Nephron progenitor cell (in vitro differentiated cells): Measurements from ENCODE around the gene ABLIM1.
A peak's percentile ranks its signal among the peaks of the same experiment; 100 is the strongest.

ENCODE experiments used
- DNase-seq: peaks from one replicate; pipeline ENCODE4 v3.0.0; 2021
- H3K27ac Mint-ChIP-seq: 2 replicates; pipeline ENCODE4 v1.8.0; 2021; ENCODE audit warnings: mild to moderate bottlenecking, moderate library complexity, mixed read lengths
- H3K27me3 Mint-ChIP-seq: 2 replicates; pipeline ENCODE4 v1.8.0; 2021; ENCODE audit warnings: mild to moderate bottlenecking, low read depth, mixed read lengths; ENCODE audit not compliant: poor library complexity
- H3K36me3 Mint-ChIP-seq: 2 replicates; pipeline ENCODE4 v1.8.0; 2021; ENCODE audit warnings: low read depth, mixed read lengths
- H3K4me1 Mint-ChIP-seq: 2 replicates; pipeline ENCODE4 v1.8.0; 2021; ENCODE audit warnings: mixed read lengths
- H3K4me3 Mint-ChIP-seq: 2 replicates; pipeline ENCODE4 v1.8.0; 2021; ENCODE audit warnings: mild to moderate bottlenecking, moderate library complexity, mixed read lengths
- H3K9me3 Mint-ChIP-seq: 2 replicates; pipeline ENCODE4 v1.8.0; 2021; ENCODE audit warnings: mild to moderate bottlenecking, moderate library complexity, mixed read lengths
- TF ChIP-seq, protein P1 (sequence below): fragments of 200-600 bp; sonication (generic); IDR thresholded peaks from 2 replicates; pipeline ENCODE4 v1.5.0; 2021; ENCODE audit warnings: antibody characterized with exemption

Gene ABLIM1

GRCh38 chr10:114511881-114512280 lies 146.2 kb downstream of the ABLIM1 start:
- Mint-ChIP-seq H3K4me1 (peaks cover 50% of the 10 kb centered on the region), H3K27me3 (no peaks in the 10 kb centered on the region), H3K9me3 (no peaks in the 10 kb centered on the region), H3K4me3 (no peak overlapping the region), H3K27ac (no peak overlapping the region), H3K36me3 (peaks cover 20% of the 10 kb centered on the region)
- TF ChIP-seq, protein P1, sequence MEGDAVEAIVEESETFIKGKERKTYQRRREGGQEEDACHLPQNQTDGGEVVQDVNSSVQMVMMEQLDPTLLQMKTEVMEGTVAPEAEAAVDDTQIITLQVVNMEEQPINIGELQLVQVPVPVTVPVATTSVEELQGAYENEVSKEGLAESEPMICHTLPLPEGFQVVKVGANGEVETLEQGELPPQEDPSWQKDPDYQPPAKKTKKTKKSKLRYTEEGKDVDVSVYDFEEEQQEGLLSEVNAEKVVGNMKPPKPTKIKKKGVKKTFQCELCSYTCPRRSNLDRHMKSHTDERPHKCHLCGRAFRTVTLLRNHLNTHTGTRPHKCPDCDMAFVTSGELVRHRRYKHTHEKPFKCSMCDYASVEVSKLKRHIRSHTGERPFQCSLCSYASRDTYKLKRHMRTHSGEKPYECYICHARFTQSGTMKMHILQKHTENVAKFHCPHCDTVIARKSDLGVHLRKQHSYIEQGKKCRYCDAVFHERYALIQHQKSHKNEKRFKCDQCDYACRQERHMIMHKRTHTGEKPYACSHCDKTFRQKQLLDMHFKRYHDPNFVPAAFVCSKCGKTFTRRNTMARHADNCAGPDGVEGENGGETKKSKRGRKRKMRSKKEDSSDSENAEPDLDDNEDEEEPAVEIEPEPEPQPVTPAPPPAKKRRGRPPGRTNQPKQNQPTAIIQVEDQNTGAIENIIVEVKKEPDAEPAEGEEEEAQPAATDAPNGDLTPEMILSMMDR, result no peak
- DNase-seq, result no peak

GRCh38 chr10:114508376-114508775 lies 149.7 kb downstream of the ABLIM1 start:
- H3K9me3 Mint-ChIP-seq, result no peaks in the 10 kb centered on the region
- H3K27me3 Mint-ChIP-seq, result no peaks in the 10 kb centered on the region
- no peak overlapping the region for H3K27ac Mint-ChIP-seq
- H3K36me3 Mint-ChIP-seq, result peaks cover 20% of the 10 kb centered on the region
- DNase-seq, result no peak
- peaks cover 45% of the 10 kb centered on the region for H3K4me1 Mint-ChIP-seq
- H3K4me3 Mint-ChIP-seq, result no peak overlapping the region
- TF ChIP-seq, protein P1, result no peak

DNA sequence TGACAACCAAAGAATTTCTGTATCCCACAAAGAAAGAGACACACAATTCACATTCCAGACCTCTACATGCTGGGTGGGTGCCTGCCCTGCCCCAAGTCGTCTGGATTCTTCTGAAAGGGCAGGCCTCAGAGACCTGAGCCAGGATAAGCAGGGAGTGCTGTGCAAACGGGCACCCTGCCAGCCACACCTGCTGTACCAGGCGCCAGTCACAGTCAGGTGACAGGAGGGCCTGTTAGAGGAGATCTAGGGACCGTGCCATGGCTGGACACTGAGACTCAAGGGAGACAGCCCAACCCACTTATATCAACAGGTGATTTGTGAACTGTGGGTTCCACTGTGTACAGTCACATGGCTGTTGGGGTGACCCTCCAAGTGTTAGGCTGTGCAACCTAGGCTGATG lies 150.6 kb downstream of the ABLIM1 start:
- DNase-seq, result no peak
- Mint-ChIP-seq H3K4me1 (peaks cover 44% of the 10 kb centered on the region), H3K36me3 (peaks cover 20% of the 10 kb centered on the region), H3K27me3 (no peaks in the 10 kb centered on the region), H3K27ac (peak overlapping the region; percentile 49), H3K4me3 (no peak overlapping the region), H3K9me3 (no peaks in the 10 kb centered on the region)
- TF ChIP-seq, protein P1, result no peak

GRCh38 chr10:114506871-114507385 lies 151.1 kb downstream of the ABLIM1 start:
- no peaks in the 10 kb centered on the region for H3K9me3 Mint-ChIP-seq

DNA sequence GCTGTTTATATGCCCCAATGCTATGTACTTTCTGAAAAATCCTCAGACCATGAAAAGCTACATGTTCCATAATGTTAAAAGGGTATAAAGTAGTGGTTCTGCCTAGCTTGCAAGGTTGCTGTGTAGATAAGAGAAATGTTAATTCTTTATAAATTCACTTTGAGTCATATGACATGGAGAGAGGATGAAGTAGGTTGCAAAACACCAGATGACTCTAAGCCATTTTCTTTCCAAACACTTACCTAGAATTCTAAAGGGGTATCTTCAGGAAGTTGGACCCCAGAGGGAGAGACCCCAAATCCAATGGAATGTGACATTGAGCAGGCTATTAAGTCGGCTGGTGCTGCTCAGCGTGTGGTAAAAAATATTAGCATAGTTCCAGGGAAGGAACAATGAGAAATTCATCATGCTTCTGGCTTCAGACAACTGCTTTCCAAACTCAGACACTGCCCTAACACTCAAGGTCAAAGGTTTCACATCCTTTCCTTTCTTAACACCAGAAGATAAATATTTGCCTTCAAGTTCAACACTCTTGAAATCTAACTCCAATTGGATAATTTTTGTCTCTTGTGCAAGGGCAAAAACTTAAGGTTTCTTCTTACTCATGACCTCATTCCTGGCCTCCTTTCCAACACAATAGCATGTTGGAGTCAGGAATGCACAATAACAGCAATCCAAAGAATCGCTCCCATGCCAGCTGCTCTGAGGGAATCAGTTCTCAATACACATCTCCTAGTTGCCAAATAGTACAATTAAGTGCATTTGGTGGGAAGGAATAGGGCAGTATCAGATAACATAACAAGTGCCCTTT lies 153.1 kb downstream of the ABLIM1 start:
- Mint-ChIP-seq H3K36me3 (peaks cover 16% of the 10 kb centered on the region), H3K4me1 (peaks cover 45% of the 10 kb centered on the region), H3K4me3 (no peak overlapping the region), H3K9me3 (no peaks in the 10 kb centered on the region), H3K27ac (peak overlapping the region; percentile 6), H3K27me3 (no peaks in the 10 kb centered on the region)
- DNase-seq, result no peak
- TF ChIP-seq, protein P1, result no peak

More at GRCh38 chr10:114506871-114507385, 151.1 kb downstream of the ABLIM1 start:
- Mint-ChIP-seq H3K36me3 (peaks cover 17% of the 10 kb centered on the region), H3K27ac (peak overlapping the region; percentile 49), H3K4me1 (peaks cover 43% of the 10 kb centered on the region), H3K27me3 (no peaks in the 10 kb centered on the region), H3K4me3 (no peak overlapping the region)
- DNase-seq, result no peak
- TF ChIP-seq, protein P1, result no peak
